ENCODE data around the gene EXOSC2.
A peak's percentile ranks its signal among the peaks of the same experiment; 100 is the strongest.

Gene EXOSC2

GRCh38 chr9:130663977-130664250 is 29.7 kb upstream of the EXOSC2 start:
- 0% methylated on average over 2 of the region's 19 CpGs for WGBS
- no peak overlapping the region for H3K14ac ChIP-seq (ENCODE audit: low read length in 2 of 2)
- peaks cover 44% of the 10 kb centered on the region for H3K4me1 ChIP-seq (ENCODE audit: control insufficient read depth, insufficient read depth, low read depth, low read length)
- no peak overlapping the region for H3K4ac ChIP-seq (ENCODE audit: low read depth in 1 of 2, low read length in 2 of 2)
- H3K9ac ChIP-seq (ENCODE audit: low read length): no peak overlapping the region
- no peak overlapping the region for H4K8ac ChIP-seq (ENCODE audit: low read length)
- H3K36me3 ChIP-seq (ENCODE audit: control insufficient read depth in 1 of 2, insufficient read depth in 2 of 2, low read depth in 1 of 2, low read length in 2 of 2): no peaks in the 10 kb centered on the region
- H3K4me3 ChIP-seq (ENCODE audit: insufficient read depth in 1 of 2, low read depth in 1 of 2, low read length in 2 of 2): no peak overlapping the region
- H3K9me3 ChIP-seq (ENCODE audit: control insufficient read depth, low read length): peaks cover 1% of the 10 kb centered on the region
- no peak overlapping the region for H2BK120ac ChIP-seq (ENCODE audit: low read depth, low read length)
- H2BK5ac ChIP-seq (ENCODE audit: low read depth, low read length, poor library complexity, severe bottlenecking): no peak overlapping the region
- H3K4me2 ChIP-seq (ENCODE audit: low read length, poor library complexity, severe bottlenecking): no peak overlapping the region
- peaks cover 92 to 95% of the 10 kb centered on the region in 2 experiments for H3K27me3 ChIP-seq (ENCODE audit: control insufficient read depth in 1 of 2, insufficient read depth in 1 of 2, low read length in 2 of 2)
- no peak overlapping the region for H2AK5ac ChIP-seq (ENCODE audit: low read length, severe bottlenecking)
- H3K23ac ChIP-seq (ENCODE audit: low read length in 2 of 2): peak overlapping the region in 1 of 2 experiments; percentile 39
- H3K18ac ChIP-seq (ENCODE audit: low read depth in 1 of 2, low read length in 2 of 2): no peak overlapping the region
- no peak overlapping the region for H2BK12ac ChIP-seq (ENCODE audit: low read length in 2 of 2)
- no peak for DNase-seq
- H2BK15ac ChIP-seq (ENCODE audit: low read depth, poor library complexity, severe bottlenecking): peak overlapping the region; percentile 38
- H3K79me1 ChIP-seq (replicated peaks; ENCODE audit: low read length, poor library complexity, severe bottlenecking): no peaks in the 10 kb centered on the region
- H3K27ac ChIP-seq (ENCODE audit: low read length, poor library complexity, severe bottlenecking): no peak overlapping the region
- H4K91ac ChIP-seq (ENCODE audit: low read length): no peak overlapping the region
- no peak overlapping the region for H2AFZ ChIP-seq (ENCODE audit: low read depth, low read length)

DNA sequence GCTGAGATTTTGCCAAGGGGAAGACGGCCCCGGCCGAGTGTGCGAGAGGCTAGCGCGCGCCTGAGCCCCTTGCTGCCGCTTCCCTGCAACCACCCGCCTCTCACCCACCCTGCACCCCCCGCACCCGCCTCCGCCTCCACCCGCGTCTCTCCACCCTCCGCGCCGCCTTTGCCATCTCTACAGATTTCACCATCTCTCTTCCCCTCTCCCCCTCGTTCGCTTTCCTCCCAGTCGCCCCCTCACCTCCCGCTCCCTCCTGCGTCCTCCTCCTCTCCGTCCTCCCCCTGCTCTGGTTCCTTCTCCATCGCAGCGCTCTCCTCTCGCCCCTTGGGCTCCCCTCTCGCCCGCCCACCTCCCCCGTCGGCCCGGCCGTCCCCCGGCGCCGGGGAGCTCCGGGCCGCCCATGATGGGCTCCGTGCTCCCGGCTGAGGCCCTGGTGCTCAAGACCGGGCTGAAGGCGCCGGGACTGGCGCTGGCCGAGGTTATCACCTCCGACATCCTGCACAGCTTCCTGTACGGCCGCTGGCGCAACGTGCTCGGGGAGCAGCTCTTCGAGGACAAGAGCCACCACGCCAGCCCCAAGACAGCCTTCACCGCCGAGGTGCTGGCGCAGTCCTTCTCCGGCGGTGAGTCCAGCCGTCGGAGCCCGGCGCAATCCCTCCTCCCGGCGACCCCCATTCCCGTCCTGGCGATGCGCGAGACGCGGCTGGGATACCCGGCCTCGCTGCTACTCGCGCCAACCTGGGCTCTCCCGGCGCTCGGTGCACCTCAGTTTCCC is 29.1 kb upstream of the EXOSC2 start, which contains the start of gene PRDM12:
Gene PRDM12 (plus strand): TSS at position 344 of the 778 bp plus-strand sequence. CDS start 60 bp downstream, at position 404.
- DNase-seq: no peak
- no peak within 1 kb of the TSS for H2AFZ ChIP-seq (ENCODE audit: low read depth, low read length)
- H2BK120ac ChIP-seq (ENCODE audit: low read depth, low read length): no peak within 1 kb of the TSS
- H2BK5ac ChIP-seq (ENCODE audit: low read depth, low read length, poor library complexity, severe bottlenecking): no peak within 1 kb of the TSS
- H3K27me3 ChIP-seq (ENCODE audit: control insufficient read depth in 1 of 2, insufficient read depth in 1 of 2, low read length in 2 of 2): peaks cover 87 to 90% of the 10 kb centered on the region in 2 experiments
- no peaks in the 10 kb centered on the region for H3K36me3 ChIP-seq (ENCODE audit: control insufficient read depth in 1 of 2, insufficient read depth in 2 of 2, low read depth in 1 of 2, low read length in 2 of 2)
- no peak within 1 kb of the TSS for H3K4me3 ChIP-seq (ENCODE audit: insufficient read depth in 1 of 2, low read depth in 1 of 2, low read length in 2 of 2)
- peak within 1 kb of the TSS; percentile 39 to 70 for H3K23ac ChIP-seq (ENCODE audit: low read length in 2 of 2)
- H3K27ac ChIP-seq (ENCODE audit: low read length, poor library complexity, severe bottlenecking): no peak within 1 kb of the TSS
- H2BK12ac ChIP-seq (ENCODE audit: low read length in 2 of 2): no peak within 1 kb of the TSS
- H3K14ac ChIP-seq (ENCODE audit: low read length in 2 of 2): no peak within 1 kb of the TSS
- H2BK15ac ChIP-seq (ENCODE audit: low read depth, poor library complexity, severe bottlenecking): peak within 1 kb of the TSS; percentile 38
- peak within 1 kb of the TSS; percentile 21 for H3K4me2 ChIP-seq (ENCODE audit: low read length, poor library complexity, severe bottlenecking)
- H3K9ac ChIP-seq (ENCODE audit: low read length): no peak within 1 kb of the TSS
- no peaks in the 10 kb centered on the region for H3K79me1 ChIP-seq (replicated peaks; ENCODE audit: low read length, poor library complexity, severe bottlenecking)
- no peak within 1 kb of the TSS for H2AK5ac ChIP-seq (ENCODE audit: low read length, severe bottlenecking)
- H3K9me3 ChIP-seq (ENCODE audit: control insufficient read depth, low read length): no peaks in the 10 kb centered on the region
- H3K4ac ChIP-seq (ENCODE audit: low read depth in 1 of 2, low read length in 2 of 2): no peak within 1 kb of the TSS
- 2% methylated on average over 73 of the region's 76 CpGs for WGBS
- no peak within 1 kb of the TSS for H4K91ac ChIP-seq (ENCODE audit: low read length)
- no peak within 1 kb of the TSS for H4K8ac ChIP-seq (ENCODE audit: low read length)
- peaks cover 44% of the 10 kb centered on the region for H3K4me1 ChIP-seq (ENCODE audit: control insufficient read depth, insufficient read depth, low read depth, low read length)
- no peak within 1 kb of the TSS for H3K18ac ChIP-seq (ENCODE audit: low read depth in 1 of 2, low read length in 2 of 2)

DNA sequence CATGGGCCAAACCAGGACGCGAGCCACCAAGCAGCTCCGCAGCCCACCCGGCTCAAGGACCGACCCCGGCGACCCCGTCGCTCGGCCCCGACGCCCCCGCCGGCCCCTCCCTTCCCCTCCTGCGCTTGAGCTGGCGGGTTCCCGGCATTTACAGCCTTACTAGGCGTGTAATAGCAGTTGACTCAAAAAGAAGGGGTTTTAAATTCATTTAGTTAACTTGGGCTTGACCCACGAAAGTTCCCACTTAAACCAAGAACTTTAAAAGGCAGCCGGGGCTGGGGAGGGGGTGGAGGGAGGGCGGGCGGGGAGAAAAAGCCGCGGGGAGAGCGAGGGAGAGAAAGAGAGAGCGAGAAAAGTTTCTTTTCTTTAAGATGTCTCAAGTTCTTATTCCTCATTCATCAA is 28.6 kb upstream of the EXOSC2 start:
- Histone ChIP-seq H3K79me1 (replicated peaks; ENCODE audit: low read length, poor library complexity, severe bottlenecking) (no peaks in the 10 kb centered on the region), H3K23ac (ENCODE audit: low read length in 2 of 2) (peak overlapping the region; percentile 2 to 70), H3K9ac (ENCODE audit: low read length) (no peak overlapping the region), H3K4me2 (ENCODE audit: low read length, poor library complexity, severe bottlenecking) (no peak overlapping the region), H4K91ac (ENCODE audit: low read length) (no peak overlapping the region), H2BK15ac (ENCODE audit: low read depth, poor library complexity, severe bottlenecking) (no peak overlapping the region), H2BK12ac (ENCODE audit: low read length in 2 of 2) (no peak overlapping the region), H3K36me3 (ENCODE audit: control insufficient read depth in 1 of 2, insufficient read depth in 2 of 2, low read depth in 1 of 2, low read length in 2 of 2) (no peaks in the 10 kb centered on the region), H3K4ac (ENCODE audit: low read depth in 1 of 2, low read length in 2 of 2) (no peak overlapping the region), H3K4me3 (ENCODE audit: insufficient read depth in 1 of 2, low read depth in 1 of 2, low read length in 2 of 2) (no peak overlapping the region), H3K27ac (ENCODE audit: low read length, poor library complexity, severe bottlenecking) (no peak overlapping the region), H3K14ac (ENCODE audit: low read length in 2 of 2) (no peak overlapping the region), H3K9me3 (ENCODE audit: control insufficient read depth, low read length) (no peaks in the 10 kb centered on the region), H2BK5ac (ENCODE audit: low read depth, low read length, poor library complexity, severe bottlenecking) (no peak overlapping the region), H3K18ac (ENCODE audit: low read depth in 1 of 2, low read length in 2 of 2) (no peak overlapping the region), H2AFZ (ENCODE audit: low read depth, low read length) (no peak overlapping the region), H2BK120ac (ENCODE audit: low read depth, low read length) (no peak overlapping the region), H4K8ac (ENCODE audit: low read length) (no peak overlapping the region), H3K4me1 (ENCODE audit: control insufficient read depth, insufficient read depth, low read depth, low read length) (peaks cover 41% of the 10 kb centered on the region), H2AK5ac (ENCODE audit: low read length, severe bottlenecking) (no peak overlapping the region), H3K27me3 (ENCODE audit: control insufficient read depth in 1 of 2, insufficient read depth in 1 of 2, low read length in 2 of 2) (peaks cover 84 to 89% of the 10 kb centered on the region in 2 experiments)
- WGBS: 3% methylated on average over 15 of the region's 26 CpGs
- DNase-seq: no peak

- Histone ChIP-seq H2BK15ac (ENCODE audit: low read depth, poor library complexity, severe bottlenecking) (no peak overlapping the region), H3K4ac (ENCODE audit: low read depth in 1 of 2, low read length in 2 of 2) (no peak overlapping the region), H3K27ac (ENCODE audit: low read length, poor library complexity, severe bottlenecking) (no peak overlapping the region), H2BK120ac (ENCODE audit: low read depth, low read length) (no peak overlapping the region), H3K4me3 (ENCODE audit: insufficient read depth in 1 of 2, low read depth in 1 of 2, low read length in 2 of 2) (no peak overlapping the region), H3K9ac (ENCODE audit: low read length) (no peak overlapping the region), H3K14ac (ENCODE audit: low read length in 2 of 2) (no peak overlapping the region), H4K91ac (ENCODE audit: low read length) (no peak overlapping the region), H3K36me3 (ENCODE audit: control insufficient read depth in 1 of 2, insufficient read depth in 2 of 2, low read depth in 1 of 2, low read length in 2 of 2) (no peaks in the 10 kb centered on the region), H2AFZ (ENCODE audit: low read depth, low read length) (no peak overlapping the region), H3K23ac (ENCODE audit: low read length in 2 of 2) (no peak overlapping the region), H3K4me1 (ENCODE audit: control insufficient read depth, insufficient read depth, low read depth, low read length) (peaks cover 37% of the 10 kb centered on the region), H4K8ac (ENCODE audit: low read length) (no peak overlapping the region), H3K18ac (ENCODE audit: low read depth in 1 of 2, low read length in 2 of 2) (no peak overlapping the region), H3K79me1 (replicated peaks; ENCODE audit: low read length, poor library complexity, severe bottlenecking) (no peaks in the 10 kb centered on the region), H3K4me2 (ENCODE audit: low read length, poor library complexity, severe bottlenecking) (peak overlapping the region; percentile 24), H3K9me3 (ENCODE audit: control insufficient read depth, low read length) (no peaks in the 10 kb centered on the region), H2BK12ac (ENCODE audit: low read length in 2 of 2) (no peak overlapping the region), H2AK5ac (ENCODE audit: low read length, severe bottlenecking) (no peak overlapping the region), H3K27me3 (ENCODE audit: control insufficient read depth in 1 of 2, insufficient read depth in 1 of 2, low read length in 2 of 2) (peaks cover 79 to 87% of the 10 kb centered on the region in 2 experiments), H2BK5ac (ENCODE audit: low read depth, low read length, poor library complexity, severe bottlenecking) (no peak overlapping the region)
- no peak for DNase-seq
- 7% methylated on average over 61 of the region's 61 CpGs for WGBS
Measured at GRCh38 chr9:130665431-130666392, 27.9 kb upstream of the EXOSC2 start.

All from mesenchymal stem cell (in vitro differentiated cells and primary cell).